ENCODE data around the gene PADI4.
"Not testable (repeated sequence)": the region's sequence is repeated elsewhere in the genome, so short reads cannot be mapped to it uniquely, and the experiment has no call there.

The PADI4 gene

GRCh38 chr1:17313530-17314309, 5.7 kb downstream of the PADI4 start:
- in situ Hi-C loops (cut with MboI; ENCODE audit: low sequenced_read_pairs), result no loop called here

- in situ Hi-C loops (cut with MboI; ENCODE audit: low sequenced_read_pairs), result no loop called here
Measured at GRCh38 chr1:17314491-17314971, 6.5 kb downstream of the PADI4 start.

- in situ Hi-C loops (cut with MboI; ENCODE audit: low sequenced_read_pairs), result no loop called here
Measured at GRCh38 chr1:17315542-17316130, 7.6 kb downstream of the PADI4 start.

- in situ Hi-C loops (cut with MboI; ENCODE audit: low sequenced_read_pairs), result no loop called here
Measured at GRCh38 chr1:17316704-17317103, 8.7 kb downstream of the PADI4 start.

GRCh38 chr1:17318262-17318661, 10.3 kb downstream of the PADI4 start:
- in situ Hi-C loops (cut with MboI; ENCODE audit: low sequenced_read_pairs), result no loop called here

GRCh38 chr1:17319561-17320350, 11.8 kb downstream of the PADI4 start:
- in situ Hi-C loops (cut with MboI; ENCODE audit: low sequenced_read_pairs), result no loop called here

GRCh38 chr1:17321857-17322390, 13.9 kb downstream of the PADI4 start:
- in situ Hi-C loops (cut with MboI; ENCODE audit: low sequenced_read_pairs), result not testable (repeated sequence)

GRCh38 chr1:17328855-17329254, 20.9 kb downstream of the PADI4 start:
- in situ Hi-C loops (cut with MboI; ENCODE audit: low sequenced_read_pairs), result no loop called here

GRCh38 chr1:17329610-17330009, 21.6 kb downstream of the PADI4 start:
- in situ Hi-C loops (cut with MboI; ENCODE audit: low sequenced_read_pairs), result no loop called here

- in situ Hi-C loops (cut with MboI; ENCODE audit: low sequenced_read_pairs), result no loop called here
Measured at GRCh38 chr1:17330856-17331255, 22.9 kb downstream of the PADI4 start.

GRCh38 chr1:17333081-17333480, 25.1 kb downstream of the PADI4 start:
- in situ Hi-C loops (cut with MboI; ENCODE audit: low sequenced_read_pairs), result no loop called here

GRCh38 chr1:17335821-17336710, 28.1 kb downstream of the PADI4 start:
- in situ Hi-C loops (cut with MboI; ENCODE audit: low sequenced_read_pairs), result no loop called here

GRCh38 chr1:17338706-17339493, 30.9 kb downstream of the PADI4 start:
- in situ Hi-C loops (cut with MboI; ENCODE audit: low sequenced_read_pairs), result no loop called here

- in situ Hi-C loops (cut with MboI; ENCODE audit: low sequenced_read_pairs), result no loop called here
Measured at GRCh38 chr1:17339521-17339920, 31.5 kb downstream of the PADI4 start.

- in situ Hi-C loops (cut with MboI; ENCODE audit: low sequenced_read_pairs), result no loop called here
Measured at GRCh38 chr1:17340358-17340757, 32.4 kb downstream of the PADI4 start.

GRCh38 chr1:17342014-17342441, 34.0 kb downstream of the PADI4 start:
- in situ Hi-C loops (cut with MboI; ENCODE audit: low sequenced_read_pairs), result no loop called here

- in situ Hi-C loops (cut with MboI; ENCODE audit: low sequenced_read_pairs), result not testable (repeated sequence)
Measured at GRCh38 chr1:17345506-17345905, 37.5 kb downstream of the PADI4 start.

- in situ Hi-C loops (cut with MboI; ENCODE audit: low sequenced_read_pairs), result no loop called here
Measured at GRCh38 chr1:17346046-17346789, 38.2 kb downstream of the PADI4 start.

Data from HL-60/S4 treated with phorbol 12-myristate 13-acetate at 8.2 ng/mL for 4 days and 3 days (cell line).